Fibroblast of lung (primary cell): ENCODE data around the gene FSTL5.

Source experiments
- EZH2 ChIP-seq: IDR thresholded peaks from 2 replicates; pipeline ENCODE4 v1.5.1; 2012; ENCODE audit warnings: low read length, control low read depth, mild to moderate bottlenecking; ENCODE audit errors: missing control alignments
- TF ChIP-seq, protein P1 (sequence below), 2 donors: IDR thresholded peaks in 1 of 2; conservative IDR thresholded peaks in 1 of 2; 1 replicate in 1 of 2; 2 replicates in 1 of 2; pipeline ENCODE4 v1.5.1; 2011 to 2012; ENCODE audit warnings: low read length in 2 of 2, control low read depth in 1 of 2, inconsistent platforms in 1 of 2, low read depth in 1 of 2, mild to moderate bottlenecking in 1 of 2

DNA sequence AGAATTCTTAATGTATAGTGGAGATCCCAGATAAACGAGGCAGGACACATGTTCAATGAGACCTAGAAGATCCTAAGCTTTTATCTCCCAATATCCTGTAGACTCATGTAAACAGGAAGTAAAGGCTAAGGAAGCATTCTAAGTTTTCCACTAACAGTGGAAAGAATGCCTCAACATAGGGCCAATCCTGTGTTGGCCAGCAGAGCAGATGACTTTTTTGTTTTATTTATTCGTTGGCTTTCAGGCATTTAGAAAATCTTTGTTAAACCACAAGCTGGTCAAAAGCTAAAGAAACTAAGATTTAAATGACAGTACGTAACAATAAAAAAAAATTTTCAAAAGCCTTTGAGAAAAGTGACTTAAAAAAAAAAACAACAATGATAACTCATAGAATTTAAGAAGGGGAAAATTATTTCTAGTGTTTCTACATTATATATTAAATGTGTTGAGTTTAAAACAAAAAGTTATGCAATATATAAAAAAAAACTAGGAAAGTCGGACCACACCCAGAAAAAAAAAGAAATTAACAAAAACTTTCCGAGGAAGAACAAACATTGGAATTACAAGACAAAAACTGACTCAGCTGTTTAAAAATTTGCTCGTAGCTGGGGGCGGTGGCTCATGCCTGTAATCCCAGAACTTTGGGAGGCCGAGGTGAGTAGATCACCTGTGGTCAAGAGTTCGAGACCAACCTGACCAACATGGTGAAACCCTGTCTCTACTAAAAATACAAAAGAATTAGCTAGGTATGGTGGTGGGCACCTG is 759.3 kb downstream of the FSTL5 start:
- TF ChIP-seq, protein P1, sequence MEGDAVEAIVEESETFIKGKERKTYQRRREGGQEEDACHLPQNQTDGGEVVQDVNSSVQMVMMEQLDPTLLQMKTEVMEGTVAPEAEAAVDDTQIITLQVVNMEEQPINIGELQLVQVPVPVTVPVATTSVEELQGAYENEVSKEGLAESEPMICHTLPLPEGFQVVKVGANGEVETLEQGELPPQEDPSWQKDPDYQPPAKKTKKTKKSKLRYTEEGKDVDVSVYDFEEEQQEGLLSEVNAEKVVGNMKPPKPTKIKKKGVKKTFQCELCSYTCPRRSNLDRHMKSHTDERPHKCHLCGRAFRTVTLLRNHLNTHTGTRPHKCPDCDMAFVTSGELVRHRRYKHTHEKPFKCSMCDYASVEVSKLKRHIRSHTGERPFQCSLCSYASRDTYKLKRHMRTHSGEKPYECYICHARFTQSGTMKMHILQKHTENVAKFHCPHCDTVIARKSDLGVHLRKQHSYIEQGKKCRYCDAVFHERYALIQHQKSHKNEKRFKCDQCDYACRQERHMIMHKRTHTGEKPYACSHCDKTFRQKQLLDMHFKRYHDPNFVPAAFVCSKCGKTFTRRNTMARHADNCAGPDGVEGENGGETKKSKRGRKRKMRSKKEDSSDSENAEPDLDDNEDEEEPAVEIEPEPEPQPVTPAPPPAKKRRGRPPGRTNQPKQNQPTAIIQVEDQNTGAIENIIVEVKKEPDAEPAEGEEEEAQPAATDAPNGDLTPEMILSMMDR (conservative IDR thresholded peaks at IDR 0.05 in 1 of 2, IDR thresholded peaks at IDR 0.05 in 1 of 2; ENCODE audit: low read depth in 1 of 2, low read length in 2 of 2): no peak
- no peak for TF ChIP-seq EZH2
